NT2/D1 (cell line): ENCODE results near the gene TMEM170B.

Experiments used
- YY1 ChIP-seq: IDR thresholded peaks from 2 replicates; pipeline ENCODE4 v1.6.1; 2011; ENCODE audit not compliant: insufficient read length, insufficient read depth
- ZNF274 ChIP-seq: IDR thresholded peaks from 2 replicates; pipeline ENCODE4 v1.6.1; 2011; ENCODE audit warnings: mild to moderate bottlenecking, low read depth, low read length

GRCh38 chr6:11556309-11556708 is 18.8 kb downstream of the TMEM170B start:
- no peak for TF ChIP-seq YY1
- no peak for TF ChIP-seq ZNF274
